Trophoblast cell (in vitro differentiated cells and primary cell): ENCODE results near the gene CPN1.
"Not testable (repeated sequence)": the region's sequence is repeated elsewhere in the genome, so short reads cannot be mapped to it uniquely, and the experiment has no call there.

Experiments
- DNase-seq, 2 donors: peaks; one replicate each; pipeline ENCODE4 v3.0.0-alpha.2; 2016
- H2AFZ ChIP-seq: 2 replicates; pipeline ENCODE4 v1.6.1; 2013; ENCODE audit warnings: low read length, moderate library complexity, mild to moderate bottlenecking; ENCODE audit not compliant: insufficient read depth, poor library complexity
- H2AK5ac ChIP-seq: 2 replicates; pipeline ENCODE4 v1.6.1; 2013; ENCODE audit warnings: mild to moderate bottlenecking, low read length
- H2BK120ac ChIP-seq: 2 replicates; pipeline ENCODE4 v1.6.1; 2013; ENCODE audit warnings: low read length, mild to moderate bottlenecking, moderate library complexity; ENCODE audit not compliant: insufficient read depth, poor library complexity
- H2BK12ac ChIP-seq: 2 replicates; pipeline ENCODE4 v1.6.1; 2013; ENCODE audit warnings: mild to moderate bottlenecking, low read length, moderate library complexity
- H2BK5ac ChIP-seq: 2 replicates; pipeline ENCODE4 v1.6.1; 2013; ENCODE audit warnings: low read length, low read depth, moderate library complexity, mild to moderate bottlenecking; ENCODE audit not compliant: poor library complexity
- H3K14ac ChIP-seq: 2 replicates; pipeline ENCODE4 v1.6.1; 2013; ENCODE audit warnings: mild to moderate bottlenecking, low read length
- H3K18ac ChIP-seq: 2 replicates; pipeline ENCODE4 v1.6.1; 2013; ENCODE audit warnings: mild to moderate bottlenecking, low read length
- H3K23ac ChIP-seq: 2 replicates; pipeline ENCODE4 v1.6.1; 2013; ENCODE audit warnings: low read length
- H3K27ac ChIP-seq: 2 replicates; pipeline ENCODE4 v1.5.1; 2013; ENCODE audit warnings: low read depth, mild to moderate bottlenecking, inconsistent platforms, low read length, moderate library complexity
- H3K27me3 ChIP-seq: 2 replicates; pipeline ENCODE4 v1.6.1; 2013; ENCODE audit warnings: inconsistent platforms, mild to moderate bottlenecking, low read length, moderate library complexity; ENCODE audit not compliant: insufficient read depth
- H3K36me3 ChIP-seq, 2 experiments: 1 replicate in 1 of 2; 2 replicates in 1 of 2; pipeline ENCODE4 v1.6.1; 2013; ENCODE audit warnings: low read length in 2 of 2, mild to moderate bottlenecking in 2 of 2, moderate library complexity in 1 of 2; ENCODE audit not compliant: insufficient read depth in 2 of 2, control insufficient read depth in 1 of 2
- H3K4ac ChIP-seq: 2 replicates; pipeline ENCODE4 v1.6.1; 2013; ENCODE audit warnings: low read depth, mild to moderate bottlenecking, low read length, moderate library complexity
- H3K4me1 ChIP-seq, 2 experiments: 1 replicate in 1 of 2; 2 replicates in 1 of 2; pipeline ENCODE4 v1.6.1; 2013; ENCODE audit warnings: low read length in 2 of 2, mild to moderate bottlenecking in 2 of 2, moderate library complexity in 1 of 2; ENCODE audit not compliant: insufficient read depth in 2 of 2, control insufficient read depth in 1 of 2
- H3K4me2 ChIP-seq: 2 replicates; pipeline ENCODE4 v1.6.1; 2013; ENCODE audit warnings: inconsistent platforms, mild to moderate bottlenecking, low read length, moderate library complexity
- H3K4me3 ChIP-seq: 2 replicates; pipeline ENCODE4 v1.5.1; 2013; ENCODE audit warnings: mild to moderate bottlenecking, low read depth, low read length, inconsistent platforms
- H3K79me1 ChIP-seq: one replicate; pipeline ENCODE4 v1.6.1; 2013; ENCODE audit warnings: low read length
- H3K79me2 ChIP-seq: 2 replicates; pipeline ENCODE4 v1.6.1; 2013; ENCODE audit warnings: low read length, mild to moderate bottlenecking; ENCODE audit not compliant: control insufficient read depth, insufficient read depth, poor library complexity
- H3K9ac ChIP-seq: 2 replicates; pipeline ENCODE4 v1.6.1; 2013; ENCODE audit warnings: mild to moderate bottlenecking, low read length
- H3K9me3 ChIP-seq: 2 replicates; pipeline ENCODE4 v1.6.1; 2013; ENCODE audit warnings: low read depth, mild to moderate bottlenecking, control low read depth, inconsistent platforms, low read length; ENCODE audit not compliant: insufficient read depth
- H4K12ac ChIP-seq: 2 replicates; pipeline ENCODE4 v1.6.1; 2013; ENCODE audit warnings: low read depth, mild to moderate bottlenecking, low read length, moderate library complexity
- H4K8ac ChIP-seq: 2 replicates; pipeline ENCODE4 v1.6.1; 2013; ENCODE audit warnings: low read depth, mild to moderate bottlenecking, low read length, moderate library complexity
- H4K91ac ChIP-seq: one replicate; pipeline ENCODE4 v1.6.1; 2013; ENCODE audit warnings: low read depth, mild to moderate bottlenecking, low read length, moderate library complexity
- WGBS: extraction: QIAGEN DNeasy Blood & Tissue Kit; methylation state at CpG from one replicate; pipeline ENCODE4 v1.1.7; 2013; ENCODE audit warnings: missing lambda C conversion rate; ENCODE audit not compliant: insufficient read length, insufficient coverage; ENCODE audit errors: extremely low coverage; 5-methylcytosine and 5-hydroxymethylcytosine counted together

Gene CPN1

DNA sequence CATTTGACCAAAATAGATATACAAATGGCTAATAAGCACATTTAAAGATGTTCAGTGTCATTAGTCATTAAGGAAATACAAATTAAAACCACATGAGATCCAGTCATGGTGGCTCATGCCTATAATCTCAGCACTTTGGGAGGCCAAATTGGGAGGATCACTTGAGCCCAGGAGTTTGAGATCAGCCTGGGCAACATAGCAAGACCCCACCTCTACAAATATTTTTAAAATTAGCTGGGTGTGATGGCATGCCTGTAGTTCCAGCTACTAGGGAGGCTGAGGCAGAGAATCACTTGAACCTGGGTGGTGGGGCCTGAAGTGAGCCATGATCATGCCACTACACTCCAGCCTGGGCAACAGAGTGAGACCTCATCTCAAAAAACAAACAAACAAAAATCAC lies 607 bp upstream of the CPN1 start:
- H2BK5ac ChIP-seq, H3K4me2 ChIP-seq: not testable (repeated sequence)

DNA sequence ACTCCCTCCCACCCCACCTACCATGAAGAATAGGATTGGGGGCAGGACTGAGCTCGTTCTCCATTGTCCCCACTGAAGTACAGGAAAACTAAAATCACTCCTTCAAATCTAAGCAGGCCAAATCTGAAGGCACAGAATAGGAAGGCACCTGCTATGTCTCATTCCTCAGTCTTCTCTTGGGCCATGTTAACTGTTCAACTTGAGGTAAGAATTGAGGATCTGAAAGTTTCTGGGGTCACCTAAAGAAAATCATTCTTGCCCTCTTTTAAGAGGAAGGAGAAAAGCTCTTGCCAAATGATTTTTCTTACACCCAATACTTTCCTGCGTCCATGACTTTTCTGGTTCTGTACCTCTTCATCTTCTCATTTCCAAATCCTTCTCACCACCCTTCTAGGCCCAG lies 4.9 kb downstream of the CPN1 start:
- H4K91ac ChIP-seq: no peak overlapping the region
- no peak overlapping the region for H3K9ac ChIP-seq
- no peak overlapping the region for H2AFZ ChIP-seq
- H2BK5ac ChIP-seq: no peak overlapping the region
- no peak overlapping the region for H3K4ac ChIP-seq
- no peak overlapping the region for H2BK12ac ChIP-seq
- no peaks in the 10 kb centered on the region for H3K79me1 ChIP-seq
- H3K18ac ChIP-seq: no peak overlapping the region
- no peak overlapping the region for H3K14ac ChIP-seq
- H3K4me3 ChIP-seq: no peak overlapping the region
- H3K27ac ChIP-seq: no peak overlapping the region
- no peak overlapping the region for H3K4me2 ChIP-seq
- H2AK5ac ChIP-seq: no peak overlapping the region
- no CpG with 5 or more reads among the region's 2 CpGs for WGBS
- no peaks in the 10 kb centered on the region for H3K79me2 ChIP-seq
- H3K23ac ChIP-seq: no peak overlapping the region
- no peaks in the 10 kb centered on the region for H3K27me3 ChIP-seq
- no peaks in the 10 kb centered on the region for H3K4me1 ChIP-seq
- no peak overlapping the region for H4K12ac ChIP-seq
- no peak overlapping the region for H4K8ac ChIP-seq
- DNase-seq: no peak
- no peaks in the 10 kb centered on the region for H3K36me3 ChIP-seq
- H2BK120ac ChIP-seq: no peak overlapping the region
- H3K9me3 ChIP-seq: no peaks in the 10 kb centered on the region

More for the DNA sequence above, 607 bp upstream of the CPN1 start:
- H2BK12ac ChIP-seq, H3K4me1 ChIP-seq, H3K4ac ChIP-seq, H2BK120ac ChIP-seq, H3K9me3 ChIP-seq, H3K14ac ChIP-seq, H4K8ac ChIP-seq, H3K23ac ChIP-seq, DNase-seq, H3K18ac ChIP-seq, H3K27ac ChIP-seq, H4K91ac ChIP-seq, H3K27me3 ChIP-seq, H2AK5ac ChIP-seq, H3K36me3 ChIP-seq, H2AFZ ChIP-seq, H3K79me1 ChIP-seq, H4K12ac ChIP-seq, H3K4me3 ChIP-seq, H3K79me2 ChIP-seq, H3K9ac ChIP-seq: not testable (repeated sequence)

DNA sequence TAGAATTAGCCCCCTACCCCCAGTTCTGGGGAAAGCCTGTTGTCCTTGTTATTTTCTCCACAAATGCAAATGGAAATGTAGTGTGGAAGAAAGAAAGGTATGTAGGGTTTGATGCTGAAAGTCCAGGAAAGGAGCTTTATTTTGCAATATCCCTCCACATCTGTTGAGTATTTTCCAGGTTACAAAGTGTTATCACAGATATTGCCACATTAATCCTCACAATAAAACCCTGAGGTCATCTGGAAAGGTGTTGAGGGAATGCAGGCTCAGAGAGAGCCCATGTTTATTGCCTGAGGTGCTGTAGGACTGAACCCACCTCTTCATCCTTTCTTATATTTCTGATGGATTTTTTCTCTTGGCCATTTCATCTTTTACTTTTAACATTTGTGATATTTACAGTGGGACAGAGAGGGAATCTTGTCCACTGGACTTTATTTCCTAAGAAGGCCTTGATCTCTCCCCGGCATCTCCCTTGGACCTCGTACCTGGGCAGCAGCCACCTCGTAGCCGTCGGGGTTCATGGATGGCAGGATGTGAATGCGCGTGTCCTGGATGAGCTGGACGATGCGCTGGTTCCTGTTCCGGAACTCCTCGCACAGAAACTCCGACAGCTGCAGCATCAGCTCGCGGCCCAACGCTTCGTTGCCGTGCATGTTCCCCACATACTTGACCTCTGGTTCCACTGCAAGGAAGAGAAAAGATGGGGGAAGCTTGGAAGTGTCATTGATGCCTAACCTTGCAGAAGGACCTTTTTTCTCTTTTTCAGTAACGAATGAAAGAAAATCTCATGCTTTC lies 6.0 kb downstream of the CPN1 start:
- Histone ChIP-seq H3K14ac (no peak overlapping the region), H2AK5ac (no peak overlapping the region), H3K4me1 (no peaks in the 10 kb centered on the region), H3K79me2 (no peaks in the 10 kb centered on the region), H2AFZ (no peak overlapping the region), H3K9ac (no peak overlapping the region), H4K12ac (no peak overlapping the region), H3K27ac (no peak overlapping the region), H3K79me1 (no peaks in the 10 kb centered on the region), H2BK12ac (no peak overlapping the region), H3K4ac (no peak overlapping the region), H3K4me2 (no peak overlapping the region), H3K18ac (no peak overlapping the region), H3K27me3 (no peaks in the 10 kb centered on the region), H4K8ac (no peak overlapping the region), H2BK5ac (no peak overlapping the region), H3K23ac (no peak overlapping the region), H3K4me3 (no peak overlapping the region), H3K36me3 (no peaks in the 10 kb centered on the region), H4K91ac (no peak overlapping the region), H3K9me3 (no peaks in the 10 kb centered on the region), H2BK120ac (no peak overlapping the region)
- DNase-seq: no peak
- WGBS: no CpG with 5 or more reads among the region's 18 CpGs

DNA sequence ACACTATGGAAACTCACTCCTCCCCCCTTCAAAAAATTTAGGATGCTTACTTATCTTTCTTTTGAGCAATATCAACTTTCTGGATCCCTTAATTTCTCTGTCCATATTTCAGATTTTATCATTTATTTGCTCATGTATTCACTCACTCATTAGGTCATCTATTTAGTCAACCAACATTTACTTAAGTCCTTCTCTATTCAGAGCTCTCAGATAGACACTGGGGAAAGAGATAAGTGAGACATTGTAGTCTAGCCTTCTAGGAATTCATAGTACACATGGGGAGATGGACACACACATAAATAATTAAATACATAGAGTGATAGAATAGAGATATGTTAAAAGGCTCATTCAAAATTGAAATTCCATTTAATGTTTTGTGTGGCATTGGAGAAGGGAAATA lies 9.2 kb downstream of the CPN1 start:
- H3K9ac ChIP-seq: no peak overlapping the region
- no peak overlapping the region for H2AK5ac ChIP-seq
- no peak overlapping the region for H2BK12ac ChIP-seq
- no peak overlapping the region for H3K4me2 ChIP-seq
- H3K27ac ChIP-seq: no peak overlapping the region
- no peaks in the 10 kb centered on the region for H3K4me1 ChIP-seq
- no peak for DNase-seq
- H4K12ac ChIP-seq: no peak overlapping the region
- H4K91ac ChIP-seq: no peak overlapping the region
- H3K23ac ChIP-seq: no peak overlapping the region
- no peak overlapping the region for H2BK5ac ChIP-seq
- no peaks in the 10 kb centered on the region for H3K79me2 ChIP-seq
- no peak overlapping the region for H3K4me3 ChIP-seq
- no peak overlapping the region for H3K14ac ChIP-seq
- H2AFZ ChIP-seq: no peak overlapping the region
- no peaks in the 10 kb centered on the region for H3K9me3 ChIP-seq
- H3K79me1 ChIP-seq: no peaks in the 10 kb centered on the region
- no peak overlapping the region for H4K8ac ChIP-seq
- H3K18ac ChIP-seq: no peak overlapping the region
- H2BK120ac ChIP-seq: no peak overlapping the region
- no peak overlapping the region for H3K4ac ChIP-seq
- H3K27me3 ChIP-seq: no peaks in the 10 kb centered on the region
- no peaks in the 10 kb centered on the region for H3K36me3 ChIP-seq
